HG03354 (cell line): ENCODE results near the gene OR2M3.
"Not testable (repeated sequence)": the region's sequence is repeated elsewhere in the genome, so short reads cannot be mapped to it uniquely, and the experiment has no call there.

Source experiments
- ATAC-seq: cut with Tn5 transposase; IDR thresholded peaks from one replicate; pipeline ENCODE4 v1.9.1; 2021; ENCODE audit warnings: mild to moderate bottlenecking; ENCODE audit not compliant: unreplicated experiment, poor library complexity, severe bottlenecking

Gene OR2M3

GRCh38 chr1:248196965-248197364 is at the start of gene OR2M3:
TSS of gene OR2M3 (plus strand) at chr1:248197265. CDS start at chr1:248203068, 5,803 bp downstream.
- no peak for ATAC-seq

GRCh38 chr1:248152056-248152827 is 44.8 kb upstream of the OR2M3 start:
- ATAC-seq: no peak

GRCh38 chr1:248155927-248156326 is 41.1 kb upstream of the OR2M3 start:
- ATAC-seq: peak; percentile 59

- no peak for ATAC-seq
Measured at GRCh38 chr1:248158758-248159157, 38.3 kb upstream of the OR2M3 start.

- no peak for ATAC-seq
Measured at GRCh38 chr1:248164031-248164430, 33.0 kb upstream of the OR2M3 start.

- ATAC-seq: no peak
Measured at GRCh38 chr1:248165186-248165585, 31.9 kb upstream of the OR2M3 start.

GRCh38 chr1:248174521-248174920 is 22.5 kb upstream of the OR2M3 start, which contains the start of gene OR2M2:
TSS of gene OR2M2 (plus strand) at chr1:248174821. CDS start at chr1:248179986, 5,165 bp downstream.
- no peak for ATAC-seq

GRCh38 chr1:248183996-248184395 is 13.1 kb upstream of the OR2M3 start:
- ATAC-seq: no peak

- no peak for ATAC-seq
Measured at GRCh38 chr1:248187363-248187762, 9.7 kb upstream of the OR2M3 start.

- no peak for ATAC-seq
Measured at GRCh38 chr1:248189026-248189425, 8.0 kb upstream of the OR2M3 start.

- no peak for ATAC-seq
Measured at GRCh38 chr1:248194117-248194516, 2.9 kb upstream of the OR2M3 start.

GRCh38 chr1:248215880-248216279 is 18.8 kb downstream of the OR2M3 start:
- no peak for ATAC-seq

- no peak for ATAC-seq
Measured at GRCh38 chr1:248225537-248225936, 28.5 kb downstream of the OR2M3 start.

- no peak for ATAC-seq
Measured at GRCh38 chr1:248229360-248229908, 32.4 kb downstream of the OR2M3 start.

- ATAC-seq: no peak
Measured at GRCh38 chr1:248231117-248231516, 34.1 kb downstream of the OR2M3 start, which contains the start of gene OR2M4. TSS of gene OR2M4 (plus strand) at chr1:248231417. CDS start at chr1:248238929, 7,512 bp downstream.

GRCh38 chr1:248239478-248239877 is 42.4 kb downstream of the OR2M3 start:
- ATAC-seq: no peak

- peak; percentile 94 for ATAC-seq
Measured at GRCh38 chr1:248243204-248243603, 46.1 kb downstream of the OR2M3 start.

- ATAC-seq: not testable (repeated sequence)
Measured at GRCh38 chr1:248259309-248259708, 62.2 kb downstream of the OR2M3 start.
